ENCODE data around the gene ATP6V1E1.

GRCh38 chr22:17606496-17606895 is 22.1 kb downstream of the ATP6V1E1 start:
- TF ChIP-seq CTCF (IDR thresholded peaks at IDR 0.05) (no peak), POLR2A (IDR thresholded peaks at IDR 0.05) (no peak)

All from ovary (tissue), 3 donors.